Mesodermal cell (in vitro differentiated cells): Measurements from ENCODE around the gene NOSTRIN.
"Not testable (repeated sequence)": the region's sequence is repeated elsewhere in the genome, so short reads cannot be mapped to it uniquely, and the experiment has no call there.

Experiments used
- H3K27ac ChIP-seq: 2 replicates; pipeline ENCODE4 v1.7.0; 2013; ENCODE audit warnings: mild to moderate bottlenecking, low read depth, low read length, moderate library complexity; ENCODE audit not compliant: severe bottlenecking
- H3K36me3 ChIP-seq: 2 replicates; pipeline ENCODE4 v1.7.1; 2013; ENCODE audit warnings: mild to moderate bottlenecking, low read length, moderate library complexity; ENCODE audit not compliant: control insufficient read depth, insufficient read depth
- H3K4me1 ChIP-seq: one replicate; pipeline ENCODE4 v1.7.1; 2013; ENCODE audit warnings: mild to moderate bottlenecking, low read length; ENCODE audit not compliant: insufficient read depth, control insufficient read depth, poor library complexity, severe bottlenecking
- H3K4me3 ChIP-seq: 2 replicates; pipeline ENCODE4 v1.7.0; 2013; ENCODE audit warnings: low read length, control low read depth, mild to moderate bottlenecking; ENCODE audit not compliant: insufficient read depth, poor library complexity, severe bottlenecking; ENCODE audit errors: extremely low read depth
- H3K9me3 ChIP-seq: 2 replicates; pipeline ENCODE4 v1.7.1; 2013; ENCODE audit warnings: mild to moderate bottlenecking, low read length, moderate library complexity; ENCODE audit not compliant: control insufficient read depth
- WGBS, 2 experiments: methylation state at CpG; one replicate each; pipeline ENCODE4 v1.1.5; 2013; ENCODE audit warnings: missing lambda C conversion rate in 2 of 2; ENCODE audit not compliant: insufficient coverage in 2 of 2; 5-methylcytosine and 5-hydroxymethylcytosine counted together

NOSTRIN gene

GRCh38 chr2:168790226-168790902 is 12.1 kb upstream of the NOSTRIN start:
- H3K36me3 ChIP-seq: no peaks in the 10 kb centered on the region
- no peaks in the 10 kb centered on the region for H3K4me1 ChIP-seq
- H3K9me3 ChIP-seq: no peaks in the 10 kb centered on the region
- H3K4me3 ChIP-seq: no peak overlapping the region
- peak overlapping the region; percentile 31 for H3K27ac ChIP-seq
- 94 to 97% methylated on average over 3 of the region's 5 CpGs for WGBS, 2 experiments

- 100% methylated on average over 1 of the region's 2 CpGs; no CpG with 5 or more reads in 1 of the 2 experiments for WGBS, 2 experiments
- H3K36me3 ChIP-seq, H3K27ac ChIP-seq, H3K4me1 ChIP-seq, H3K4me3 ChIP-seq, H3K9me3 ChIP-seq: not testable (repeated sequence)
Measured at GRCh38 chr2:168791140-168791539, 11.3 kb upstream of the NOSTRIN start.

- H3K4me1 ChIP-seq: peaks cover 17% of the 10 kb centered on the region
- no peak overlapping the region for H3K27ac ChIP-seq
- no peak overlapping the region for H3K4me3 ChIP-seq
- WGBS, 2 experiments: 50 to 85% methylated on average over 1 to 2 of the region's 2 CpGs
- H3K36me3 ChIP-seq: no peaks in the 10 kb centered on the region
- no peaks in the 10 kb centered on the region for H3K9me3 ChIP-seq
Measured at GRCh38 chr2:168793596-168793995, 8.8 kb upstream of the NOSTRIN start.

GRCh38 chr2:168794968-168795367 is 7.5 kb upstream of the NOSTRIN start:
- no CpG with 5 or more reads among the region's 1 CpG for WGBS, 2 experiments
- Histone ChIP-seq H3K27ac (no peak overlapping the region), H3K36me3 (no peaks in the 10 kb centered on the region), H3K4me3 (no peak overlapping the region), H3K4me1 (peaks cover 26% of the 10 kb centered on the region), H3K9me3 (no peaks in the 10 kb centered on the region)

GRCh38 chr2:168796090-168796577 is 6.3 kb upstream of the NOSTRIN start:
- Histone ChIP-seq H3K36me3 (no peaks in the 10 kb centered on the region), H3K4me3 (no peak overlapping the region)
- WGBS, 2 experiments: 96 to 98% methylated on average over 9 of the region's 9 CpGs

GRCh38 chr2:168796583-168797285 is 5.7 kb upstream of the NOSTRIN start:
- Histone ChIP-seq H3K4me3 (no peak overlapping the region), H3K27ac (peak overlapping the region; percentile 60), H3K4me1 (peaks cover 26% of the 10 kb centered on the region), H3K9me3 (no peaks in the 10 kb centered on the region), H3K36me3 (no peaks in the 10 kb centered on the region)
- 88 to 90% methylated on average over 5 to 6 of the region's 8 CpGs for WGBS, 2 experiments

More at GRCh38 chr2:168796090-168796577, 6.3 kb upstream of the NOSTRIN start:
- Histone ChIP-seq H3K27ac (peak overlapping the region; percentile 60), H3K9me3 (no peaks in the 10 kb centered on the region), H3K4me1 (peaks cover 26% of the 10 kb centered on the region)

- Histone ChIP-seq H3K36me3 (no peaks in the 10 kb centered on the region), H3K9me3 (no peaks in the 10 kb centered on the region), H3K4me1 (peaks cover 26% of the 10 kb centered on the region), H3K4me3 (no peak overlapping the region), H3K27ac (no peak overlapping the region)
Measured at GRCh38 chr2:168797286-168797655, 5.2 kb upstream of the NOSTRIN start.

- Histone ChIP-seq H3K4me1 (peaks cover 26% of the 10 kb centered on the region), H3K36me3 (no peaks in the 10 kb centered on the region), H3K9me3 (no peaks in the 10 kb centered on the region), H3K27ac (peak overlapping the region; percentile 54), H3K4me3 (no peak overlapping the region)
- WGBS, 2 experiments: 58 to 73% methylated on average over 10 to 11 of the region's 13 CpGs
Measured at GRCh38 chr2:168798076-168798887, 4.2 kb upstream of the NOSTRIN start.

GRCh38 chr2:168798888-168799410 is 3.5 kb upstream of the NOSTRIN start:
- no peaks in the 10 kb centered on the region for H3K36me3 ChIP-seq
- no peaks in the 10 kb centered on the region for H3K9me3 ChIP-seq
- H3K4me3 ChIP-seq: no peak overlapping the region
- H3K27ac ChIP-seq: peak overlapping the region; percentile 54
- 82 to 89% methylated on average over 1 of the region's 1 CpG for WGBS, 2 experiments
- peaks cover 26% of the 10 kb centered on the region for H3K4me1 ChIP-seq

- H3K27ac ChIP-seq: peak overlapping the region; percentile 57
- no peaks in the 10 kb centered on the region for H3K36me3 ChIP-seq
- H3K4me1 ChIP-seq: peaks cover 24% of the 10 kb centered on the region
- H3K4me3 ChIP-seq: no peak overlapping the region
- WGBS, 2 experiments: 50 to 100% methylated on average over 1 to 2 of the region's 2 CpGs
- no peaks in the 10 kb centered on the region for H3K9me3 ChIP-seq
Measured at GRCh38 chr2:168801471-168801870, 966 bp upstream of the NOSTRIN start.
